GM19438 (cell line): ENCODE results near the gene MRPS9.

Experiments used
- ATAC-seq: cut with Tn5 transposase; IDR thresholded peaks from one replicate; pipeline ENCODE4 v1.9.1; 2021; ENCODE audit warnings: low read depth; ENCODE audit not compliant: unreplicated experiment

MRPS9 gene

DNA sequence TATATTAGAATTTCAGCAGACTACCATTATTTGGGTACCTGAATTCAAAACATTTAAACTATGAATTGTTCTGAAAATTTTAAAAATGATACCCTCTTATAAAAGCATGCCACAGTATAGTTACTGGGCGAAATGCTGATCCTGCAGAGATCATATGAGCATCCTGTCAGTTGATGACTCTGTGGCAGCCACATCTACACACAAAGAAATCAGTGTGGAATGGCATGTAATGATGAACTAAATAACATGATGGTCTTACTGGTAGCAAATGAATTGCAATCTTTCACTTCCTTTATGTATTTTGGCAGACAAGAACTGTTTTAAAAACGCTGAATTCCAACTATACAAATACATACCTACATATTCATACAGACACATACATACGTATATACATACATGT is 38.3 kb downstream of the MRPS9 start:
- ATAC-seq = no peak

DNA sequence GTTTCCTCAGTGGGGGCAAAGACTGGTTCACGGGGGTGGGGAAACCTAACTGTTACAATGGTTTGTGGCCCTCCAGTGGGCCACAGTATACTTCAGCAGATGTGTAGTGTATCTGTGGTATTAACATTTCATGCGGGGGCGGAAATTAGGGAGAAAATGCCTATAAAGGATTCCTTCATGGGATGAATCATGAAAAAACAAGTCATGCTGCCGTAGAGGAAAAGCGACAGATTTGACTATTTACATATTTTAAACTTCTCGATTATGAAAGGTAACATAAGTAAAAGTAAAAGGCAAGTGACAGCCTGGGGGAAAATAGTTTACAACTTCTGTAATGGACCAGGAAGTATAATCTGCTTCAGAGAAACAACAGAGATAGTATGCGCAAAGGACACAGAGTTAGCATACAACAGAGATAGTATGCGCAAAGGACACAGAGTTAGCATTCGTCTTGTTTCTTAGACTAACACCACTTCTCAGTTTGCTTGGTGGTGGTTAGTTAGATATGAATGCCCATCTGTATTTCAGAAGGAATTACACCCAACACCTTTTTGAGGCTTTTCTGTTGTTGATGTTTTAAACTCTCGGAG is 41.1 kb downstream of the MRPS9 start:
- no peak for ATAC-seq

DNA sequence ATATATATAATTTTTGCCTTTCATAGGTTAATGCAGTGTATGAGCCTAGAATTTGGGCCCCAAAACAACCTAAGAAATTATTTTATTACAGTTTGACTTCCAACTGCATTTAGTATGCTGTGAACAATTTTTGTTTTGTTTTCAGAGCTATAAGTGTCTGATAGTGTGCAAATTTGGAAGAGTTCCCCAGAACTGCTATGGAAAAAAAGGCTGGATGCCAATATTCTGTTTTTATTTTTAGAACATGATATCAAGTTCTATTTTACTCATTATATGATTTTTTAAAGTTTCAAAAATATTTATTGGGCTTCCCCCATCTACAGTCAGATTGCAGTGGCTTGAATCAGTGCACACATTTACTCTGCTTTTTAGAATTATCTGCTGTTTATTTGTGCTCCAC is 42.6 kb downstream of the MRPS9 start:
- no peak for ATAC-seq

DNA sequence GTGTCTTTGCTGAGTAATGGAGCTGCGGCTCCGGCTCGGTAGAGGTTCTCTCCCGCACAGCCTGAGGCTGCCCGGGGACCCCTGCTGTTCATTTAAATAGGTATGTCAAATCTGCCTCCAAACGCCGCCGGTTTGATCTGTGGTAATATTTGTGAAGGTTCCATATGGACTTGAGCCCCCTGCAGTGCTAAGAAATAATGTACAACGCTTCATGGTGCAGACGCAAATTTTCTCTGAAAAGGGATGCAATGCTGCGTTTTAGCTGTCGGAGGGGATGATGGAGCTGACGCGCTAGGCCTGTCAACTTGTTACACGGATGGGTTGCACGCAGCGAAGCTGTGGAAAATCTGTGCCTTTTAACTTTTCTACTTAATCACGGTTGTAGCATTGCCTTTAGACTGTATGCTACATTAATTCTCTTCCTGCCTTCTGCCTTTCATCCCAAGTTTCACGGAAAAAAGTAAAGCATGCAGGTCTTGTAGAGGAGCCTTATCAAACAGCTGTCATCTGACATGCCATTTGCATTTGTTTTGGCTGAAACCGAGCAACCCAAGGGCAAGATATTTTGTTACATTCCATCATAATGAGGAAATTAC is 43.2 kb downstream of the MRPS9 start:
- no peak for ATAC-seq

DNA sequence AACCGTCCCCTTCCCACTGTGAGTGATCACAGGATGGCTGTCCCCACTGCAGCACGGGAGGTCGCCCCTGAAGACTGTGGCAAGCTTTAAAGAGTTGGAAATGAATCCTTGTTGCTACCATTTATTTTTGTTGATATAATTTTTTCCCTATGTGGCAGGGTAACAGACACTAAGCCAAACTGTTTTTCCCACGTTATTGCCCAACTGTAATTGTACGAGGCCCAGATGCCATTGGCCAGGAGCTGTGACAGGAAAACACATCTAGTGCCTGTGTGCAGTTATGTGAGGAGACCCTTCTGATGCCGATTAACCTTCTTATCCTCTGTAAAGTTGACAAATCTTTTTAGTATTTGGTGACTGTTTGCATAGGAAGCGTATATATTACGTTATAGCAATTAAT is 44.2 kb downstream of the MRPS9 start:
- ATAC-seq = no peak

DNA sequence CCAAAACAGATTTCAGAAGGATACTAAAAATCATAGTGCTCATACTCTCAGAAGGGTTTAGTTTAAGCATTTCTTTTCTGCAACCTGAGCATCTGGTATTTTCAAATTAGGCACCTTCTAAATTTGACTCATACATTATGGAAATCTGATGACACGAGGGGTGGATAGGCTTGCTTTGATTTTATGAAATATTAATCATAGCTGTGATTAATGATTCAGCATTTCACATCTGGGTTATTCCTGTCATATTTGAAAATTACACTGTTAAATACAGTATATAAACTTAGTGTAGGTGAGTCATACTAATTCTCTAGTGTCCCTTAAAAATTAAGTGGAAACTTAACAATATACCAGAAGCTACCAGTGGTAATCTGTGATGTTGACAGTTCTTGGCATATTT is 47.7 kb downstream of the MRPS9 start:
- no peak for ATAC-seq

DNA sequence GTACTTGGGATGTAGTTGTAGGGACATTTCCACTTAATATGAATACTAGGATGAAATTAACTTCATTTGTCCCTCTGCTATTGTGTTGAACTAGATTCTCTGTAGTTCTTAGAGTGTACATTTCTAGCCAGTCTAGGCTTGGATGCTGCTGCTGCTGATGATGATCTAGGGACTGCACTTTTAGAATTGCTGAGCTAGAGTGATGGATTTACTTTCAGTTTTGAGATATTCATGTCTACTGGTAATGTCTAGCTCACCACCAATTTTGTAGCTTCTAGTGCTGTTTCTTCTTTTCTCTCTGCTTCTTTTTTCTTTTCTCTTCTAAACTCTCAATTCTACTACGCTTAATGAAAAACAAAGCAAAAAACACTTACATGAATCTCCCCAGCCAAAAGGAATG is 49.4 kb downstream of the MRPS9 start:
- ATAC-seq = no peak

DNA sequence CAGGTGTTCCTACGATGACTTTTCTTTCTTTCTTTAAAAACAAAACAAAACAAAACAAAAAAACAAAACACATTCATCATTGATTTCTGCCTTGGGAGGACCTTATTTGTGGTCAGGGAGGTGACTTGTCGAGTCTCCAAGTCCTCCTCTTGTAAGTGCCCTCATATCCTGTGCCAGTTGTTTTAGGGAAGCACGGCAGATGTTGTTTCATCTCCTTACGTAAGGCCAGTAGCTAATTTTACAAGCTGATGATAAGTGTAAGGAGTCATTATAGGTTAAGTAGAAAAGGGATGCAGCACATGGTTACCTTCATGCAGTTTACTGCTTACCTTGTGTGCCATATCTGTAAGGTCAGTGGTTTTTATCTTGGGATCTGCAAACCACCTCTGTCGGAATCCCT is 52.2 kb downstream of the MRPS9 start:
- ATAC-seq = no peak

DNA sequence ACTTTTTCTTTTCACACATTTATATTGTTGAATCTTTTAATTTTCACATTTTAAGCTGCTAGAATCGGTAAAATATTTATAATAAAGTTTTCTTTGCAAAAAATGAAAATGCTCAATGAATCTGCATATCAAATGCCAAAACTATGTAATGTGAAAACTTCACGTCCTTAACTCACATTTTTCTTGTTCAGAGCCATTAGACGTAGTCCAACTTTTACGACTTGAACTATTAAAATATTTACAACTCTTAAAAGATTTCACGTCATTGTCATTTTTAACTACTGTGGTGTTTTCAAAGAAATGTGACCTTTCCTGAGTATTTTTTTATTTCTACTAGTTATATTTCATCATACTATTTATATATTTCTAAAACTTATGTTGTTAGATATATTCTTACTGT is 54.9 kb downstream of the MRPS9 start:
- ATAC-seq = no peak

DNA sequence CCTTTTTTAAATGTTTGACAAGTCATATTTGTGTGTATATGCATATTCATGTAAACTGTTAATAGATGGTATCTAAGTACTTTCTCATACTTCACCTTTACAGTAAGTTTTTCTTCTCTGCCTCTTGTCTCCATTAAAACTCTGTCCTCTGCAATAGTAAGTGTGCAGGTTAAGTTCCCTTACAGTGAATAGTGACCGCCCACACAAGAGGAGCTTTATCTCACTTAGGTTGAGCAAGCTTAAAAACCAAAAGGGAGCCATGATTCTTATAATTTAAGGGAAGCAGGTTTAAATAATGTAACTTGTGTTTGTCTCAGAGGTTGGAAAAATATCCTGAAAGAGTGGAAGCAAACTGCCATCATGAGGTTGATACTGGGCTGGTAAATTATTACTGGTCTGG is 61.3 kb downstream of the MRPS9 start:
- no peak for ATAC-seq

DNA sequence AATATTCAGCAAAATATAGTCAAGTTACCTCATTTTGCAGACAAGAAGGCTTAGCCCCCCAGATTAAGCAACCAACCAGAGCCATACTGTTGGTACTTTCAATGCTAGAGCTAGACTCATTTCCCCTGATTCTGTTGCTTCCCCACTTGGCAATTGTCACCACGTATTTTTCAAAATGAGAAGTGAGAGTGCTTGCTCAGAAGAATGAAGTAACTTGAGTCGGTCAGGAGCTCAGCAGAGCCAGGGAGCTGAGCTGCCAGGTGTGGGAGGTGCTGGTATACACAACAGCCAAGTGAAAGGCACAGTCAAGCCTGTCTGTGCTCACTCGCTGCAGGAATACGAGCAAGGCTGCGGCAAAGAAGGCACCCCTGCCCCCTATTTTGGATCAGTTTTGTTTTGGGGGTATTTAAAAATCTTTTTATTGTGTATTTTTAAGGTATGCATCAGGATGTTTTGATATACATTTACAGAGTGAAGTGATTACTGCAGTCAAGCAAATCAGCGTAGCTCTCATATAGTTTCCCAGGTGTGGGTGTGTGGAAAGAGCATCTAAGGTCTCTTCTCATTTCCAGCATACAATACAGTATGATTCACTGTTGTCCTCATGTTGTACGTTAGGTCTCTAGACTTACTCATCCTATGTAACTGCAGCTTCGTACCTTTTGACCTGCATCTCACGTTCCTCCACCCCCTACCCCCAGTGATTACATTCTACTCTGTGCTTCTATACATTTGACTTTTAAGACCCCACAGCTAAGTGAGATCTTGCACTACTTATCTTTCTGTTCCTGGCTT is 62.4 kb downstream of the MRPS9 start:
- no peak for ATAC-seq

DNA sequence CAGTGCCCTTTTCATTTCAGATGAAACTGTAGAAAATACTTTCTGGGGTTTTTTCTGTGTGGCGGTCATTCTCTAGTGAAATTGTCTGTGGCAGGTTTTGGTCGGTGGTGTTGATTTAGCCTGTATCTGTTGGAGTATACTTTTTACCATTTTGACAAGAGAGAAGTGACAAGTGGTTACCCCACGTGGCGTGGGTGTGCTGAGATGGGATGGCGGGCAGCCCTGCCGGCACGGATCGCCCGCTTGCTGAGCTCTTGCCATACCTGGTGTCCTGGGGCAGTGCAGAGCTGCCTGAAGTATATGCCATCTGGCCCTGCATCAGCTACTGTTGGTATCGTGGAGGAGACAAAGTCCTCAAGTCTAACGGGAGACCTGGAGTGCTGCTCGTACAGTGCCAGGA is 64.1 kb downstream of the MRPS9 start:
- ATAC-seq = no peak

DNA sequence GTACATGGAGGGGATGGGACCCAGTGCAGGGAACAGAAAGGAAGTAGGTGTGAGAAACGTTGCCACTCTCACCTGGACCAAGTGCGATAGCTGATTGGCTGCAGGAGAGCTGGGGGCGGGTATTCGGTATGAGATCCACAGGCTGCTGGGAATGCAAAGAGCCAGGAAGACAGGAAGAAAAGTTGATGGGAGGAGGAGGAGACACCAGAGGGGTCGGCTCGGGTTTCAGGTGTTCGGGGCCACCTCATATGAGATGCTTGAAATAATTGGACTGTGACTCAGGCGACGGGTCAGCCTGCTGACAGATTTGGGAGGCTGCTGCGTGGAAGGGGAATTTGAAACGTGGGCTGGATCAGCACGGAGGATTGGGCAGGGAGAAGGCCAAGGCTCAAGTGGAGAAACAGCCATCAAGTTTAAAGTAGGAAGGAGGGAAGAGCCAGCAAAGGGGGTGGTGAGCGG is 65.1 kb downstream of the MRPS9 start:
- ATAC-seq = no peak

DNA sequence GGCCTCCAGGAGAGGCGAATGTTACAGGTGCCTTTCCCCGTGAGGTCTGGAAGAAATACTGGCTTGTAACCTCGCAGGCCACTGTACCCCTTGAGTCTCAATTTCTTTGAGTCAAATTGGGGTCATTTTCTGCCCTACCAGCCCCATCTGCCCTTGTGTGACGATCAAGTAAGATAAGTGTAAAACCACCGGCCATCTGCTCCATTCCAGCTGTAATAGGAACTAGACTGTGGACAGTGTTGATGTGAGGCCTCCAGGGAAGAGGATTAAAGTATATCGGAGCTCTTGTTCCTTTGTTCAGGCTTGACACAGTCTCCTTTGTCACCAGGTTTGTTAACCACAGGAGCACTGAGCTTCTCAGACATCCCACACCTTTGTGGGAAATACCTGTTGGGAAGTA is 65.6 kb downstream of the MRPS9 start:
- no peak for ATAC-seq

DNA sequence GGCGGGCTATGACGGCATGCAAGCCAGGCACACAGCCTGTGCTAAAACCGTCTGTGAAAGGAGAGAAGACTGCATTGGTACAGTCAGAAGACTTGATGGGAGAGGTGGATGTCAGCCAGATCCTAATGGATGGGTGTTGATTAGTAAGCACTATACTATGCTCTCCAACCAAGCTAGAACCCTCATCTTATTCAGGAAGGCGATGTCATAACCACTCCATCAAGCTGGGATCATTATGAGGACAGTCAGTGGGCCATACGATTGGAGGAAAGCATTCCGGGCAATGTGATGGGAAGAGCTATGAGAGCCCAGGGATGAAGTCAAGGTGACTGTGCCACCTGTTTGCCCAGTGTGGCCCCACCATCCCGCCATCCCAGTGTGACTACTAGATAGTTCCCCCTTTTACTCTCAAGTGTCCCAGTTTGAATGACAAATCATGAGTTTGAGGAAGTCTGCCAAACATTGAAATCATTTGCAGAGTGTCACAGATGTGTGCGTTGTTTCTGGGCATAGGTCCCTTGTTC is 66.4 kb downstream of the MRPS9 start:
- no peak for ATAC-seq

DNA sequence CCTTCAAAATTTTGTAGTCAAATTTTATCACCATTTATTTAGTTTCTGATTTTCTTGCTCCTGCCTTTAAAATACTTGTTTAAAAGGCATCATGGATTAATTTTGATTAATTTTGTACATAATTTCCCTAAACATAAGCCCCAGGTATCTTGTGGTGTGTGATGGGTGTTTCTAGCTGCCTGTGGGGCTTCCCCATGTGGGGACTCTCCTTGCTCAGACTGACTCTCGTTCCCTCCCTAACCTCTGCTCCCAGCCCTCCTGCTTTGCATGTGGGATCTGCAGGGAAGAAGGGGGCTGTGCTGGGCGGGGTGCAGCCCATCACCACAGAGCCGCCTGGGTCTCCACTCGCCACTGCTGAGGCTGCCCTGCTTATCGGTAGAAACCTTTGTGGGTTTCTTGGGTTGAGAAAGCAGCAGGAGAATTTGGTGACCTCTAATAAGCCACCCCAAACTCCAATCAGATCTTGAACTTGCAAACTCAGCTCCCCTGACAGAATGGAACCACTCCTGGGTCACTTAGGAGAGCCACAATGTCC is 72.5 kb downstream of the MRPS9 start:
- no peak for ATAC-seq

DNA sequence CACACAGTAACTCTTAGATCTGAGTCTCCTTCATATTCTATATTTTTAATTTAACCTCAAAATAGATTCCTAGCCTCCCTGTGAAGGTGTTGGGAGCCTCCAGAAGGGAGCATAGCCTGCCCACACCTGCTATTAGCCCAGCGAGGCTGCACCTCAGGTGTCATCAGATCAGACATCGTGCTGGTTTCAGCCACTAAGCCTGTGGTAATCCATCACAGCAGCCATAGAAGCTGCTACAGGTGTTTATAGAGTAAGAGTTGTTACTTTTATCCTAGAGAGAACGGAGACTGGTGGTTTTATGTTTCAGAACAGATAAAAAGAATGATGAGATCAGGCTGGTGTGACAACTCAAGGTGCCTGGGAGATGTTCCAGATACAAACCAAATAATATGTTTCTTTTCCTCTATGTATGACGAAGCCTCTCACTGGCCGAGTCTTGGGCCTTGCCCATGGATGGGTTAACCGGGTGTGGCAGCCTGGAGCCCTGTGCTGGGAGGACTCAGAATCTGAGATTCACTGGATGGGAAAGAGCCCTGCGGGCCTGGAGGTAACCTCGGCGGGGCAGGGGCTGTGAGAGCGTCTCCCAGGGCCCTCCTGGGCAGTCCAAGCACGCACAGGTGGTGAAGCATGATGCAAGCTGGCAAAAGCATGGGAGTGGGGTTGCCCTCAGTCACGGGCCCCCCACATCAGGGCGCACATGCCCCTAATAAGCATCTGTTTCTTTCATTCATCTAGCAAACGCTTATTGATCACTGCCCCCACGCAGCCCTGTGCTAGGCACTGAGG is 73.7 kb downstream of the MRPS9 start:
- ATAC-seq = no peak

DNA sequence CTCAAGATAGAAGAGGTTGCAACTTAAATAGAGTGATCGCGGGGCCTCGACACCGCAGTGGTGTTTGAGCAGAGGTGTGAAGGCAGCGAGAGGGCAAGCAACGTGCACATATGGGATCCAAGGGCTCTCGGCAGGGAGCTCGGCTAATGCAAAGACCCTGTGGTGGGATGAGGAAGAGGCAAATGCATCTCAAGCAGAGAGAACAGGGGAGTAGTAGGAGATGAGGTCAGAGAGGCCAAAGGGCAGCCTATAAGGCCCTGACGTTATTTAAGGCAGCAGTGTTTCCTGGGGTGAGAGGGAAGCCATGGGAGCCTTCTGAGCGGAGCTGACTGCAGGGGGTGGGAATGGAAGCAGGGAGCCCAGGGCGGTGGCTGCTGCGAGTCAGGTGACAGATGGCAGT is 74.5 kb downstream of the MRPS9 start:
- ATAC-seq = no peak

DNA sequence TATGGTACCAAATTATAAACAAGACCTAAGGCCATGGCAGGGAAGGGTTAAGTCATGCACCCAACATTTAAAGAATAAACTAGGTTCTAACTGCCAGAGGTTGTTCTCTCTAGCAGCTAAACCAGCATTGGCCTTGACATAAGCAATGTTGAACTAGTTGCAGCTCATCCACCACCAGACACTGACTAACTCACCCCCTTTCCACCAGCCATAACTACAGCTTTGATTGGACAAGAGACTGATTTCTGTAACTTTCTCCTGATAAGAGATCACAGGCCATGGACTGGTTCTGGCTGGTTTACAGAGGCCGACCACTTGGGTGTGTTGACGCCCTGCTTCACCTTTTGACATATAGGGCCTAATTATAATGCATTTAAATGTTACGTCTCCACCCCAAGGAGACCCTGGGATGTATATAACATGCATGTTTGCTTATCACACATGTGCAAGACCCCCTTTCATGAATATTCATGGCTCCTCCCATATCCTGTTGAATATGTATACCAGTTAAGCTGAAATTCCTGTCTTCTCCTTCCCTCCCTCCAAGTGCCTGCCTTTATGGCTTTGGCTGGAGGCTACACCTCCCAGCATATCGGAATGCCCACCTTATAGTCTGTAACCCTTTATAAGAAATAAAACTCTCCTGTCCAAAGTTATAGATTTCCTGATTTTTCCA is 75.9 kb downstream of the MRPS9 start:
- ATAC-seq = no peak

DNA sequence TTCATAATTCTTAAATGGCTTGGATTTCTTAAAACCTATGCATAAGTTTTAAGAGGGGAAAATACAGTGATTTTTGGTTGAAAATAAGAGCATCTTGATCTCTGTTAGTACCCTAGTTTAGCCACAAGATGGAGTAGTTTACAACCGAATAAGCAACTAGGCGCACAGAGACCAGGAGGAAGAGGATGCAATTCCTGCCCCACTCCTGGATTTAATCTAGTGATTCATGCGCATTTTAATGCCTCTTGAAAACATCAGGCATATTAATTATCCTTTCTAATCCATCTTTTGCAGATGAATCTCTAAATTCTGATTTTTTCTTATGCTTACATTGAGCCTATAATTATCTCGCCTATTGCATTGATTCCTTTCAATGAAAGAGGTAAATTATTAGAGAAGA is 76.7 kb downstream of the MRPS9 start:
- ATAC-seq = peak; percentile 52
